Medulla oblongata (tissue), 1 donor: ENCODE data around the gene MINAR2.

Source experiments
- DNase-seq: peaks from one replicate; pipeline ENCODE4 v3.0.0-alpha.2; 2015; ENCODE audit errors: extremely low spot score

MINAR2 gene

GRCh38 chr5:129771058-129771838, 23.4 kb downstream of the MINAR2 start:
- DNase-seq = peak; percentile 92

GRCh38 chr5:129773376-129773775, 25.5 kb downstream of the MINAR2 start:
- no peak for DNase-seq

- DNase-seq = no peak
Measured at GRCh38 chr5:129781594-129781993, 33.7 kb downstream of the MINAR2 start.

GRCh38 chr5:129803403-129803802, 55.5 kb downstream of the MINAR2 start:
- DNase-seq = no peak

GRCh38 chr5:129804705-129805104, 56.8 kb downstream of the MINAR2 start:
- no peak for DNase-seq

- DNase-seq = no peak
Measured at GRCh38 chr5:129807162-129807814, 59.4 kb downstream of the MINAR2 start.
